BLaER1 treated with 17β-estradiol and CSF1 and Interleukin-3, amounts not matched to agents 10 nM and 100 nM (cell line): Measurements from ENCODE around the gene MT1X.

Experiments used
- H3K27ac ChIP-seq, 11 experiments: shearing (Covaris generic); formaldehyde crosslinking; 2 replicates each; pipeline ENCODE4 v1.8.1; 2022
- H3K27me3 ChIP-seq, 11 experiments: shearing (Covaris generic); formaldehyde crosslinking; 2 replicates each; pipeline ENCODE4 v1.8.1; 2022
- H3K36me3 ChIP-seq, 11 experiments: shearing (Covaris generic); formaldehyde crosslinking; 2 replicates each; pipeline ENCODE4 v1.8.1; 2022
- H3K4me1 ChIP-seq, 10 experiments: shearing (Covaris generic); formaldehyde crosslinking; 2 replicates each; pipeline ENCODE4 v1.8.1; 2022
- H3K4me2 ChIP-seq, 11 experiments: shearing (Covaris generic); formaldehyde crosslinking; 2 replicates each; pipeline ENCODE4 v1.8.1; 2022
- H3K4me3 ChIP-seq, 10 experiments: shearing (Covaris generic); formaldehyde crosslinking; 2 replicates each; pipeline ENCODE4 v1.8.1; 2022
- H3K9ac ChIP-seq, 11 experiments: shearing (Covaris generic); formaldehyde crosslinking; 2 replicates each; pipeline ENCODE4 v1.8.1; 2022
- H3K9me3 ChIP-seq, 11 experiments: shearing (Covaris generic); formaldehyde crosslinking; replicated peaks in 1 of 11; 2 replicates each; pipeline ENCODE4 v1.8.1; 2022
- H4K20me1 ChIP-seq, 11 experiments: shearing (Covaris generic); formaldehyde crosslinking; 2 replicates each; pipeline ENCODE4 v1.8.1; 2022
- Cebpa-rat ChIP-seq, 11 experiments: shearing (Covaris generic); IDR thresholded peaks; 2 replicates each; pipeline ENCODE4 v1.8.1; 2022

MT1X gene

GRCh38 chr16:56682703-56683397, 580 bp downstream of the MT1X start:
- TF ChIP-seq Cebpa-rat (IDR thresholded peaks at IDR 0.05): no peak
- peaks cover 0 to 14% (median 3%) of the 10 kb centered on the region in 11 experiments; a peak in 4 of 22 replicates for H3K36me3 ChIP-seq
- peak overlapping the region; percentile 90 to 99 (median 96) for H3K4me2 ChIP-seq
- peaks cover 0 to 3% (median 0%) of the 10 kb centered on the region in 11 experiments; a peak in 1 of 22 replicates for H3K27me3 ChIP-seq
- peaks cover 32 to 60% (median 52%) of the 10 kb centered on the region in 10 experiments for H3K4me1 ChIP-seq
- H4K20me1 ChIP-seq: peaks cover 0 to 12% (median 0%) of the 10 kb centered on the region in 11 experiments; a peak in 4 of 22 replicates
- peak overlapping the region; percentile 55 to 78 (median 71) for H3K4me3 ChIP-seq
- H3K27ac ChIP-seq: peak overlapping the region; percentile 30 to 89 (median 80); a peak in 20 of 22 replicates
- peak overlapping the region; percentile 75 to 92 (median 81) for H3K9ac ChIP-seq
- peaks cover 10 to 16% (median 14%) of the 10 kb centered on the region in 11 experiments; a peak in 21 of 22 replicates for H3K9me3 ChIP-seq

- H3K27me3 ChIP-seq: no peaks in the 10 kb centered on the region; a peak in 1 of 22 replicates
- H3K9me3 ChIP-seq: peaks cover 10 to 16% (median 14%) of the 10 kb centered on the region in 11 experiments; a peak in 21 of 22 replicates
- peaks cover 0 to 14% (median 3%) of the 10 kb centered on the region in 11 experiments; a peak in 4 of 22 replicates for H3K36me3 ChIP-seq
- no peak for TF ChIP-seq Cebpa-rat (IDR thresholded peaks at IDR 0.05)
- H4K20me1 ChIP-seq: peaks cover 0 to 12% (median 0%) of the 10 kb centered on the region in 11 experiments; a peak in 4 of 22 replicates
- H3K4me1 ChIP-seq: peaks cover 32 to 68% (median 58%) of the 10 kb centered on the region in 10 experiments
- peak overlapping the region in 10 of 11 experiments; percentile 75 to 92 (median 82); a peak in 18 of 22 replicates for H3K9ac ChIP-seq
- H3K4me3 ChIP-seq: peak overlapping the region; percentile 55 to 78 (median 71); a peak in 19 of 20 replicates
- peak overlapping the region in 6 of 11 experiments; percentile 2 to 89 (median 82); a peak in 10 of 22 replicates for H3K27ac ChIP-seq
- H3K4me2 ChIP-seq: peak overlapping the region; percentile 90 to 99 (median 96)
These were observed 1.3 kb downstream of the MT1X start for GRCh38 chr16:56683424-56684172.

- peaks cover 0 to 14% (median 3%) of the 10 kb centered on the region in 11 experiments; a peak in 4 of 22 replicates for H3K36me3 ChIP-seq
- H3K9ac ChIP-seq: peak overlapping the region in 7 of 11 experiments; percentile 20 to 92 (median 87); a peak in 12 of 22 replicates
- peaks cover 0 to 12% (median 0%) of the 10 kb centered on the region in 11 experiments; a peak in 4 of 22 replicates for H4K20me1 ChIP-seq
- peak overlapping the region; percentile 90 to 99 (median 96) for H3K4me2 ChIP-seq
- peaks cover 32 to 76% (median 66%) of the 10 kb centered on the region in 10 experiments for H3K4me1 ChIP-seq
- H3K27me3 ChIP-seq: no peaks in the 10 kb centered on the region; a peak in 1 of 22 replicates
- TF ChIP-seq Cebpa-rat (IDR thresholded peaks at IDR 0.05): no peak
- peak overlapping the region in 5 of 10 experiments; percentile 67 to 78 (median 74); a peak in 9 of 20 replicates for H3K4me3 ChIP-seq
- H3K9me3 ChIP-seq: peaks cover 10 to 16% (median 14%) of the 10 kb centered on the region in 11 experiments; a peak in 21 of 22 replicates
- H3K27ac ChIP-seq: peak overlapping the region in 6 of 11 experiments; percentile 46 to 84 (median 79); a peak in 12 of 22 replicates
These were observed 2.1 kb downstream of the MT1X start for GRCh38 chr16:56684256-56684925.

- peak overlapping the region in 7 of 11 experiments; percentile 38 to 84 (median 76); a peak in 14 of 22 replicates for H3K27ac ChIP-seq
These were observed 2.8 kb downstream of the MT1X start for GRCh38 chr16:56684926-56685590.

GRCh38 chr16:56686758-56687157, 4.5 kb downstream of the MT1X start:
- H3K9ac ChIP-seq: no peak overlapping the region
- H4K20me1 ChIP-seq: peaks cover 0 to 12% (median 0%) of the 10 kb centered on the region in 11 experiments; a peak in 4 of 22 replicates
- H3K36me3 ChIP-seq: peaks cover 0 to 14% (median 3%) of the 10 kb centered on the region in 11 experiments; a peak in 4 of 22 replicates
- peak overlapping the region in 1 of 11 experiments; percentile 83; a peak in 1 of 22 replicates for H3K27ac ChIP-seq
- H3K4me1 ChIP-seq: peaks cover 30 to 72% (median 60%) of the 10 kb centered on the region in 10 experiments
- H3K4me2 ChIP-seq: peak overlapping the region in 2 of 11 experiments; percentile 96 to 97; a peak in 2 of 22 replicates
- no peak overlapping the region for H3K4me3 ChIP-seq
- peaks cover 10 to 20% (median 14%) of the 10 kb centered on the region in 11 experiments; a peak in 21 of 22 replicates for H3K9me3 ChIP-seq
- no peak for TF ChIP-seq Cebpa-rat (IDR thresholded peaks at IDR 0.05)
- H3K27me3 ChIP-seq: no peaks in the 10 kb centered on the region; a peak in 1 of 22 replicates

More at GRCh38 chr16:56684926-56685590, 2.8 kb downstream of the MT1X start:
- Histone ChIP-seq H3K4me1 (peaks cover 32 to 81% (median 68%) of the 10 kb centered on the region in 10 experiments), H4K20me1 (peaks cover 0 to 12% (median 0%) of the 10 kb centered on the region in 11 experiments; a peak in 4 of 22 replicates), H3K4me3 (peak overlapping the region in 4 of 10 experiments; percentile 71 to 78 (median 74); a peak in 6 of 20 replicates), H3K9ac (peak overlapping the region in 7 of 11 experiments; percentile 14 to 92 (median 87); a peak in 12 of 22 replicates), H3K9me3 (peaks cover 10 to 16% (median 14%) of the 10 kb centered on the region in 11 experiments; a peak in 21 of 22 replicates), H3K27me3 (no peaks in the 10 kb centered on the region; a peak in 1 of 22 replicates), H3K36me3 (peaks cover 0 to 14% (median 3%) of the 10 kb centered on the region in 11 experiments; a peak in 4 of 22 replicates), H3K4me2 (peak overlapping the region; percentile 90 to 99 (median 96))
- TF ChIP-seq Cebpa-rat (IDR thresholded peaks at IDR 0.05): peak in 2 of 11 experiments; percentile 27 to 45; a peak in 1 of 22 replicates

GRCh38 chr16:56688762-56689161, 6.5 kb downstream of the MT1X start:
- Histone ChIP-seq H3K4me2 (peak overlapping the region in 8 of 11 experiments; percentile 30 to 78 (median 53); a peak in 16 of 22 replicates), H3K27ac (peak overlapping the region in 1 of 11 experiments; percentile 4; a peak in 1 of 22 replicates)

GRCh38 chr16:56689171-56689570, 6.9 kb downstream of the MT1X start:
- Histone ChIP-seq H3K9ac (no peak overlapping the region), H3K27ac (no peak overlapping the region), H3K4me3 (no peak overlapping the region), H3K36me3 (peaks cover 0 to 14% (median 3%) of the 10 kb centered on the region in 11 experiments; a peak in 4 of 22 replicates), H4K20me1 (no peaks in the 10 kb centered on the region), H3K4me1 (peaks cover 14 to 54% (median 42%) of the 10 kb centered on the region in 10 experiments), H3K4me2 (peak overlapping the region in 8 of 11 experiments; percentile 30 to 78 (median 53); a peak in 15 of 22 replicates), H3K9me3 (peaks cover 10 to 20% (median 14%) of the 10 kb centered on the region in 11 experiments; a peak in 21 of 22 replicates), H3K27me3 (no peaks in the 10 kb centered on the region; a peak in 1 of 22 replicates)
- TF ChIP-seq Cebpa-rat (IDR thresholded peaks at IDR 0.05): no peak

More at GRCh38 chr16:56688762-56689161, 6.5 kb downstream of the MT1X start:
- Histone ChIP-seq H3K27me3 (no peaks in the 10 kb centered on the region; a peak in 1 of 22 replicates), H3K4me1 (peaks cover 18 to 58% (median 46%) of the 10 kb centered on the region in 10 experiments), H3K4me3 (no peak overlapping the region), H4K20me1 (peaks cover 0 to 1% (median 0%) of the 10 kb centered on the region in 11 experiments; a peak in 1 of 22 replicates), H3K36me3 (peaks cover 0 to 14% (median 3%) of the 10 kb centered on the region in 11 experiments; a peak in 4 of 22 replicates), H3K9ac (no peak overlapping the region), H3K9me3 (peaks cover 10 to 20% (median 14%) of the 10 kb centered on the region in 11 experiments; a peak in 21 of 22 replicates)
- TF ChIP-seq Cebpa-rat (IDR thresholded peaks at IDR 0.05): no peak
